ENCODE data around the gene USP49. TPM values are rescaled to one million over a fixed set of nuclear protein-coding genes. Genes with fewer than 3 reads are reported as not detected.

USP49 gene
- total and polyA plus RNA-seq, 10 of the 15 experiments (the other 5 are each of a cell fraction or from before 2014, with no cell fraction given) = 1.0 to 7.7 (median 4.3) TPM

DNA sequence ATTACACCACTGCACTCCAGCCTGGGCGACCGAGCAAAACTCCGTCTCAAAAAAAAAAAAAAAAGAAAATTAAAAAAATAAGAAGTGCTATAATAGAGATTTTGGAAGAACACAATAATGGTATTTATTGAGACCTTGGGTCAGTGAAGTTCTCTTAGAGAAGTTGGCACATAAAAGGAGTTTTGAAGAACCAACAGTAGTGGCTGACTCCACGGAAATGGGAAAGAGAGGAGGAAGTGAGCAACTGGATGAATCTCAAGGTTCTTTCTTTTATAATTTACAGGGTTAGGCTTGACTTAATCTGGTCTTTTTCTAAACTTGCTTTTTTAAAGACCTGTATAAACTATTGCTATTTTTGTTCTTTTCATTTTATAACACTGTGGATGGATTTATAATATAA, 54.8 kb downstream of the USP49 start:
- Histone ChIP-seq H3K9me3 (replicated peaks; ENCODE audit: control insufficient read depth, insufficient read depth, low read length) (no peaks in the 10 kb centered on the region), H3K79me2 (ENCODE audit: control insufficient read depth, insufficient read depth, low read length) (no peaks in the 10 kb centered on the region), H4K20me1 (ENCODE audit: control insufficient read depth, insufficient read depth) (no peaks in the 10 kb centered on the region), H3K4me3 (no peak overlapping the region), H3K36me3 (ENCODE audit: control insufficient read depth in 2 of 2, insufficient read depth in 2 of 2, low read length in 1 of 2) (no peaks in the 10 kb centered on the region), H3K4me2 (ENCODE audit: control insufficient read depth, insufficient read depth) (no peak overlapping the region), H3K27ac (ENCODE audit: control insufficient read depth, insufficient read depth) (no peak overlapping the region), H3K27me3 (replicated peaks in 1 of 2; ENCODE audit: control insufficient read depth in 2 of 2, insufficient read depth in 2 of 2, low read length in 1 of 2) (no peaks in the 10 kb centered on the region), H3K9ac (ENCODE audit: control insufficient read depth, insufficient read depth, low read length) (no peak overlapping the region), H2AFZ (ENCODE audit: control insufficient read depth, low read depth, low read length) (no peak overlapping the region), H3K4me1 (ENCODE audit: control insufficient read depth, insufficient read depth, low read length) (no peaks in the 10 kb centered on the region)
- DNase-seq (ENCODE audit: low read depth, low spot score) (no peak), FAIRE-seq (no peak), ATAC-seq (no peak)
- in situ Hi-C loops (cut with MboI) = no loop called here
- BruUV-seq (replicated peaks) = no TSS peak
- RAD21 ChIA-PET (ENCODE audit: unreplicated experiment) = no interaction called here
- WGBS (ENCODE audit: insufficient coverage, insufficient replicate concordance, low lambda C conversion rate, missing lambda C conversion rate) = 94% methylated on average over 4 of the region's 4 CpGs
- intact Hi-C loops (cut with micrococcal nuclease; ENCODE audit: unreplicated experiment) = no loop called here
- CTCF ChIA-PET = interaction anchor here (0.7 kb wide), 1 partner anchor 471 kb away, joined by 3 read pairs; no protein-coding TSS in a partner anchor
- SMC1A ChIA-PET (ENCODE audit: uncharacterized antibody, unreplicated experiment) = interaction anchor here (1.5 kb wide), 1 partner anchor 204 kb away, joined by 3 read pairs; no protein-coding TSS in a partner anchor
- POLR2A ChIA-PET = interaction anchor here (0.6 kb wide), 1 partner anchor 830 kb away, joined by 3 read pairs; no protein-coding TSS in a partner anchor
- TF ChIP-seq, protein P1, sequence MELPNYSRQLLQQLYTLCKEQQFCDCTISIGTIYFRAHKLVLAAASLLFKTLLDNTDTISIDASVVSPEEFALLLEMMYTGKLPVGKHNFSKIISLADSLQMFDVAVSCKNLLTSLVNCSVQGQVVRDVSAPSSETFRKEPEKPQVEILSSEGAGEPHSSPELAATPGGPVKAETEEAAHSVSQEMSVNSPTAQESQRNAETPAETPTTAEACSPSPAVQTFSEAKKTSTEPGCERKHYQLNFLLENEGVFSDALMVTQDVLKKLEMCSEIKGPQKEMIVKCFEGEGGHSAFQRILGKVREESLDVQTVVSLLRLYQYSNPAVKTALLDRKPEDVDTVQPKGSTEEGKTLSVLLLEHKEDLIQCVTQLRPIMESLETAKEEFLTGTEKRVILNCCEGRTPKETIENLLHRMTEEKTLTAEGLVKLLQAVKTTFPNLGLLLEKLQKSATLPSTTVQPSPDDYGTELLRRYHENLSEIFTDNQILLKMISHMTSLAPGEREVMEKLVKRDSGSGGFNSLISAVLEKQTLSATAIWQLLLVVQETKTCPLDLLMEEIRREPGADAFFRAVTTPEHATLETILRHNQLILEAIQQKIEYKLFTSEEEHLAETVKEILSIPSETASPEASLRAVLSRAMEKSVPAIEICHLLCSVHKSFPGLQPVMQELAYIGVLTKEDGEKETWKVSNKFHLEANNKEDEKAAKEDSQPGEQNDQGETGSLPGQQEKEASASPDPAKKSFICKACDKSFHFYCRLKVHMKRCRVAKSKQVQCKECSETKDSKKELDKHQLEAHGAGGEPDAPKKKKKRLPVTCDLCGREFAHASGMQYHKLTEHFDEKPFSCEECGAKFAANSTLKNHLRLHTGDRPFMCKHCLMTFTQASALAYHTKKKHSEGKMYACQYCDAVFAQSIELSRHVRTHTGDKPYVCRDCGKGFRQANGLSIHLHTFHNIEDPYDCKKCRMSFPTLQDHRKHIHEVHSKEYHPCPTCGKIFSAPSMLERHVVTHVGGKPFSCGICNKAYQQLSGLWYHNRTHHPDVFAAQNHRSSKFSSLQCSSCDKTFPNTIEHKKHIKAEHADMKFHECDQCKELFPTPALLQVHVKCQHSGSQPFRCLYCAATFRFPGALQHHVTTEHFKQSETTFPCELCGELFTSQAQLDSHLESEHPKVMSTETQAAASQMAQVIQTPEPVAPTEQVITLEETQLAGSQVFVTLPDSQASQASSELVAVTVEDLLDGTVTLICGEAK (IDR thresholded peaks at IDR 0.05; ENCODE audit: borderline replicate concordance) = no peak

DNA sequence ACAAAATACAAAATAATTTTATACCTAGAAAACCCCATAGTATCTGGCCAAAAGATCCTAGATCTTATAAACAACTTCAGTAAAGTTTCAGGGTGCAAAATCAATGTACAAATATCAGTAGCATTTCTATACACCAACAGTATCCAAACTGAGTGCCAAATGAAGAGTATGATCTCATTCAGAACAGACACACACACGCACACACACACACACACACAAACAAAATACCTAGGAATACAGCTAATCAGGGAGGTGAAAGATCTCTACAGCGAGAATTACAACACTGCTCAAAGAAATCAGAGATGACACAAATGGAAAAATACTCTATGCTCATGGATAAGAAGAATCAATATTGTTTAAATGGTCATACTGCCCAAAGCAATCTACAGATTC, 58.5 kb downstream of the USP49 start:
- no peak for DNase-seq (ENCODE audit: low read depth, low spot score)
- no peak overlapping the region for H3K9ac ChIP-seq (ENCODE audit: control insufficient read depth, insufficient read depth, low read length)
- ChIA-PET SMC1A (ENCODE audit: uncharacterized antibody, unreplicated experiment) (interaction anchor here (1.0 kb wide), 1 partner anchor 13 kb away, joined by 3 read pairs; no protein-coding TSS in a partner anchor), POLR2A (no interaction called here), CTCF (interaction anchor here (1.5 kb wide), 1 partner anchor 10 kb away, joined by 7 read pairs; no protein-coding TSS in a partner anchor), RAD21 (ENCODE audit: unreplicated experiment) (no interaction called here)
- no peak for FAIRE-seq
- H3K79me2 ChIP-seq (ENCODE audit: control insufficient read depth, insufficient read depth, low read length) = no peaks in the 10 kb centered on the region
- intact Hi-C loops (cut with micrococcal nuclease; ENCODE audit: unreplicated experiment) (no loop called here), in situ Hi-C loops (cut with MboI) (no loop called here)
- H3K4me3 ChIP-seq = no peak overlapping the region
- ATAC-seq = no peak
- H3K4me2 ChIP-seq (ENCODE audit: control insufficient read depth, insufficient read depth) = no peak overlapping the region
- no peak for TF ChIP-seq RFX5 (IDR thresholded peaks at IDR 0.05; ENCODE audit: low read depth, low read length)
- no peak for TF ChIP-seq POLR2AphosphoS2 (IDR thresholded peaks at IDR 0.05; ENCODE audit: low read depth, low read length)
- no peak for TF ChIP-seq ZNF207 (IDR thresholded peaks at IDR 0.05; ENCODE audit: borderline replicate concordance)
- TF ChIP-seq SUPT20H (IDR thresholded peaks at IDR 0.05; ENCODE audit: borderline replicate concordance, control insufficient read depth, low read depth, low read length) = no peak
- TF ChIP-seq, protein P2, sequence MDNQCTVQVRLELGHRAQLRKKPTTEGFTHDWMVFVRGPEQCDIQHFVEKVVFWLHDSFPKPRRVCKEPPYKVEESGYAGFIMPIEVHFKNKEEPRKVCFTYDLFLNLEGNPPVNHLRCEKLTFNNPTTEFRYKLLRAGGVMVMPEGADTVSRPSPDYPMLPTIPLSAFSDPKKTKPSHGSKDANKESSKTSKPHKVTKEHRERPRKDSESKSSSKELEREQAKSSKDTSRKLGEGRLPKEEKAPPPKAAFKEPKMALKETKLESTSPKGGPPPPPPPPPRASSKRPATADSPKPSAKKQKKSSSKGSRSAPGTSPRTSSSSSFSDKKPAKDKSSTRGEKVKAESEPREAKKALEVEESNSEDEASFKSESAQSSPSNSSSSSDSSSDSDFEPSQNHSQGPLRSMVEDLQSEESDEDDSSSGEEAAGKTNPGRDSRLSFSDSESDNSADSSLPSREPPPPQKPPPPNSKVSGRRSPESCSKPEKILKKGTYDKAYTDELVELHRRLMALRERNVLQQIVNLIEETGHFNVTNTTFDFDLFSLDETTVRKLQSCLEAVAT (IDR thresholded peaks at IDR 0.05) = 0 out of 2 replicates have a peak, but pooled peaks have one; percentile 2
- H2AFZ ChIP-seq (ENCODE audit: control insufficient read depth, low read depth, low read length) = no peak overlapping the region
- WGBS (ENCODE audit: insufficient coverage, insufficient replicate concordance, low lambda C conversion rate, missing lambda C conversion rate) = 91% methylated on average over 2 of the region's 2 CpGs
- H3K9me3 ChIP-seq (replicated peaks; ENCODE audit: control insufficient read depth, insufficient read depth, low read length) = no peaks in the 10 kb centered on the region
- H3K27ac ChIP-seq (ENCODE audit: control insufficient read depth, insufficient read depth) = no peak overlapping the region
- H3K36me3 ChIP-seq (ENCODE audit: control insufficient read depth in 2 of 2, insufficient read depth in 2 of 2, low read length in 1 of 2) = no peaks in the 10 kb centered on the region
- no peaks in the 10 kb centered on the region for H4K20me1 ChIP-seq (ENCODE audit: control insufficient read depth, insufficient read depth)
- H3K4me1 ChIP-seq (ENCODE audit: control insufficient read depth, insufficient read depth, low read length) = no peaks in the 10 kb centered on the region
- BruUV-seq (replicated peaks) = no TSS peak
- no peaks in the 10 kb centered on the region for H3K27me3 ChIP-seq (replicated peaks in 1 of 2; ENCODE audit: control insufficient read depth in 2 of 2, insufficient read depth in 2 of 2, low read length in 1 of 2)

Data from GM12878 (cell line).